DND-41 (cell line): ENCODE measurements around the gene MAG.

Experiments
- ATAC-seq: fragments of 200-7000 bp; cut with Tn5 transposase; 3 replicates; pipeline ENCODE4 v1.9.1; 2021; ENCODE audit warnings: low read depth; ENCODE audit not compliant: insufficient read depth
- DNase-seq: peaks from one replicate; pipeline ENCODE4 v3.0.0-alpha.2; 2020
- H2AFZ ChIP-seq: 2 replicates; pipeline ENCODE4 v1.6.0; 2012; ENCODE audit warnings: low read depth, low read length
- H3K27ac ChIP-seq: 2 replicates; pipeline ENCODE4 v1.5.1; 2012; ENCODE audit warnings: low read length, inconsistent platforms
- H3K27me3 ChIP-seq: fragments of 200-600 bp; sonication (generic); 2 replicates; pipeline ENCODE4 v1.6.0; 2012; ENCODE audit warnings: low read length, mild to moderate bottlenecking, inconsistent platforms; ENCODE audit not compliant: insufficient read depth, poor library complexity
- H3K36me3 ChIP-seq: 2 replicates; pipeline ENCODE4 v1.5.1; 2012; ENCODE audit warnings: low read length, inconsistent platforms; ENCODE audit not compliant: insufficient read depth
- H3K4me1 ChIP-seq: 2 replicates; pipeline ENCODE4 v1.5.1; 2012; ENCODE audit warnings: mild to moderate bottlenecking, low read length; ENCODE audit not compliant: insufficient read depth
- H3K4me2 ChIP-seq: 2 replicates; pipeline ENCODE4 v1.6.0; 2012; ENCODE audit warnings: mild to moderate bottlenecking, moderate library complexity, low read length, inconsistent platforms; ENCODE audit not compliant: insufficient read depth
- H3K4me3 ChIP-seq, 2 experiments: fragments of 200-600 bp in 1 of 2; shearing (Covaris generic) in 1 of 2; 2 replicates each; pipeline ENCODE4 v1.5.1; 2012 to 2016; ENCODE audit warnings: inconsistent platforms in 2 of 2, low read length in 2 of 2, mild to moderate bottlenecking in 2 of 2, low read depth in 1 of 2, moderate library complexity in 1 of 2
- H3K79me2 ChIP-seq: 2 replicates; pipeline ENCODE4 v1.6.0; 2012; ENCODE audit warnings: low read length, inconsistent platforms; ENCODE audit not compliant: insufficient read depth
- H3K9ac ChIP-seq: 2 replicates; pipeline ENCODE4 v1.6.0; 2012; ENCODE audit warnings: low read depth, mild to moderate bottlenecking, inconsistent platforms, low read length, moderate library complexity
- H3K9me3 ChIP-seq: 2 replicates; pipeline ENCODE4 v1.5.1; 2012; ENCODE audit warnings: low read length, moderate library complexity, mild to moderate bottlenecking, inconsistent platforms; ENCODE audit not compliant: insufficient read depth, severe bottlenecking
- H4K20me1 ChIP-seq: 2 replicates; pipeline ENCODE4 v1.6.0; 2012; ENCODE audit warnings: low read length; ENCODE audit not compliant: insufficient read depth
- EZH2 ChIP-seq: IDR thresholded peaks from 3 replicates; pipeline ENCODE4 v1.6.1; 2012; ENCODE audit warnings: borderline replicate concordance, low read depth, mild to moderate bottlenecking, moderate library complexity, low read length, inconsistent platforms; ENCODE audit not compliant: severe bottlenecking
- TF ChIP-seq, protein P1 (sequence below): IDR thresholded peaks from 2 replicates; pipeline ENCODE4 v1.5.1; 2012; ENCODE audit warnings: borderline replicate concordance, low read length, moderate library complexity, mild to moderate bottlenecking; ENCODE audit not compliant: poor library complexity, severe bottlenecking; ENCODE audit errors: extremely low read depth

Gene MAG

DNA sequence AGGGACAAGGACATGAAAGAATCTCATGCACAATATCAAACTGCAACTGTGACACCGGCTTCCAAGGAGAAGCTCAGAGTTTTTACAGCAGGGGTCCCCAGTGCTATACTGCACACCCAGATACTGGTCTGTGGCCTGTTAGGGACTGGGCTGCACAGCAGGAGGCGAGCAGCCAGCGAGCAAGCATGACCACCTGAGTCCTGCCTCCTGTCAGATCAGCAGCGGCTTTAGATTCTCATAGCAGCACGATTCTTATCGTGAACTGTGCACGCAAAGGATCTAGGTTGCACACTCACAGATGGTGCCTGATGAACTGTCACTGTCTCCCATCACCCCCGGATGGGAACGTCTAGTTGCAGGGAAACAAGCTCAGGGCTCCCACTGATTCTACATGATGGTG lies 23.9 kb downstream of the MAG start:
- Histone ChIP-seq H3K9me3 (no peaks in the 10 kb centered on the region), H3K4me2 (no peak overlapping the region), H3K27ac (no peak overlapping the region), H3K4me3 (no peak overlapping the region), H3K27me3 (no peaks in the 10 kb centered on the region), H4K20me1 (0 out of 2 replicates have a peak, but pooled peaks cover 2% of the 10 kb centered on the region), H3K9ac (no peak overlapping the region), H3K36me3 (no peaks in the 10 kb centered on the region), H3K79me2 (no peaks in the 10 kb centered on the region), H2AFZ (no peak overlapping the region), H3K4me1 (no peaks in the 10 kb centered on the region)
- no peak for TF ChIP-seq EZH2
- TF ChIP-seq, protein P1, sequence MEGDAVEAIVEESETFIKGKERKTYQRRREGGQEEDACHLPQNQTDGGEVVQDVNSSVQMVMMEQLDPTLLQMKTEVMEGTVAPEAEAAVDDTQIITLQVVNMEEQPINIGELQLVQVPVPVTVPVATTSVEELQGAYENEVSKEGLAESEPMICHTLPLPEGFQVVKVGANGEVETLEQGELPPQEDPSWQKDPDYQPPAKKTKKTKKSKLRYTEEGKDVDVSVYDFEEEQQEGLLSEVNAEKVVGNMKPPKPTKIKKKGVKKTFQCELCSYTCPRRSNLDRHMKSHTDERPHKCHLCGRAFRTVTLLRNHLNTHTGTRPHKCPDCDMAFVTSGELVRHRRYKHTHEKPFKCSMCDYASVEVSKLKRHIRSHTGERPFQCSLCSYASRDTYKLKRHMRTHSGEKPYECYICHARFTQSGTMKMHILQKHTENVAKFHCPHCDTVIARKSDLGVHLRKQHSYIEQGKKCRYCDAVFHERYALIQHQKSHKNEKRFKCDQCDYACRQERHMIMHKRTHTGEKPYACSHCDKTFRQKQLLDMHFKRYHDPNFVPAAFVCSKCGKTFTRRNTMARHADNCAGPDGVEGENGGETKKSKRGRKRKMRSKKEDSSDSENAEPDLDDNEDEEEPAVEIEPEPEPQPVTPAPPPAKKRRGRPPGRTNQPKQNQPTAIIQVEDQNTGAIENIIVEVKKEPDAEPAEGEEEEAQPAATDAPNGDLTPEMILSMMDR = no peak
- no peak for DNase-seq
- ATAC-seq = no peak

DNA sequence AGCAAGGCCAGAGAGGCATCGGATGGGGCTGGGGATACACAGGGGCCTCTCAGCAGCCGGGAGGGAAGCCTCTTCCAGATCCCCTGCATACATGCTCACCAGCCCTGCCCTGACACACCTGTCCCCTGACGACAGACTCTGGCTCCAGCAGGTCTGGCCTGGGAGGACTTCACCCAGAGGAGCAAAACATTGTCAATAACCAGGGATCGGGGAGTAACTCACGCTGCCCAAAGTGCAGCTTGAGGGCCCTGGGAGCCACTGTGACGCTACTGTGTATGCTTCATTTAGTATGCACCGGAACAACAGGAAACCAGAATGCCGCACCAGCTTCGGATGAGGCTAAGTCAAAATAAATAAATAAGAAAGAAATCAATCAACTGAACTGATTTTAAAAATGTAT lies 24.6 kb downstream of the MAG start:
- Histone ChIP-seq H3K36me3 (no peaks in the 10 kb centered on the region), H3K9me3 (no peaks in the 10 kb centered on the region), H3K4me1 (no peaks in the 10 kb centered on the region), H4K20me1 (0 out of 2 replicates have a peak, but pooled peaks cover 2% of the 10 kb centered on the region), H3K4me2 (no peak overlapping the region), H3K79me2 (no peaks in the 10 kb centered on the region), H2AFZ (no peak overlapping the region), H3K4me3 (no peak overlapping the region), H3K27me3 (no peaks in the 10 kb centered on the region), H3K27ac (no peak overlapping the region), H3K9ac (no peak overlapping the region)
- TF ChIP-seq, protein P1 = no peak
- no peak for TF ChIP-seq EZH2
- DNase-seq (no peak), ATAC-seq (no peak)

GRCh38 chr19:35317464-35318043 lies 25.6 kb downstream of the MAG start:
- no peak overlapping the region for H3K27ac ChIP-seq
- ATAC-seq = no peak
- H2AFZ ChIP-seq = no peak overlapping the region
- H3K79me2 ChIP-seq = no peaks in the 10 kb centered on the region
- no peak for DNase-seq
- H3K36me3 ChIP-seq = no peaks in the 10 kb centered on the region
- H4K20me1 ChIP-seq = 0 out of 2 replicates have a peak, but pooled peaks cover 2% of the 10 kb centered on the region
- H3K4me1 ChIP-seq = no peaks in the 10 kb centered on the region
- no peaks in the 10 kb centered on the region for H3K27me3 ChIP-seq
- H3K4me2 ChIP-seq = no peak overlapping the region
- TF ChIP-seq, protein P1 = no peak
- no peak for TF ChIP-seq EZH2
- no peak overlapping the region for H3K4me3 ChIP-seq
- no peak overlapping the region for H3K9ac ChIP-seq
- no peaks in the 10 kb centered on the region for H3K9me3 ChIP-seq
